ENCODE results near the gene RPAP3.

GRCh38 chr12:47617476-47617875, 88.4 kb downstream of the RPAP3 start:
- no peak for TF ChIP-seq CTCF (IDR thresholded peaks at IDR 0.05)
- TF ChIP-seq POLR2AphosphoS5 (IDR thresholded peaks at IDR 0.05): no peak
- no peak for TF ChIP-seq POLR2A (IDR thresholded peaks at IDR 0.05)
